NCI-H146 treated with DMSO at 0.1 percent for 48 hours (cell line): ENCODE measurements around the gene CLDN10.
"Not testable (repeated sequence)": the region's sequence is repeated elsewhere in the genome, so short reads cannot be mapped to it uniquely, and the experiment has no call there.

Source experiments
- DNase-seq: peaks from one replicate; lab custom pipeline; 2025; ENCODE audit not compliant: unreplicated experiment; lab: John Stamatoyannopoulos, UW

Gene CLDN10, protein sequence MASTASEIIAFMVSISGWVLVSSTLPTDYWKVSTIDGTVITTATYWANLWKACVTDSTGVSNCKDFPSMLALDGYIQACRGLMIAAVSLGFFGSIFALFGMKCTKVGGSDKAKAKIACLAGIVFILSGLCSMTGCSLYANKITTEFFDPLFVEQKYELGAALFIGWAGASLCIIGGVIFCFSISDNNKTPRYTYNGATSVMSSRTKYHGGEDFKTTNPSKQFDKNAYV

DNA sequence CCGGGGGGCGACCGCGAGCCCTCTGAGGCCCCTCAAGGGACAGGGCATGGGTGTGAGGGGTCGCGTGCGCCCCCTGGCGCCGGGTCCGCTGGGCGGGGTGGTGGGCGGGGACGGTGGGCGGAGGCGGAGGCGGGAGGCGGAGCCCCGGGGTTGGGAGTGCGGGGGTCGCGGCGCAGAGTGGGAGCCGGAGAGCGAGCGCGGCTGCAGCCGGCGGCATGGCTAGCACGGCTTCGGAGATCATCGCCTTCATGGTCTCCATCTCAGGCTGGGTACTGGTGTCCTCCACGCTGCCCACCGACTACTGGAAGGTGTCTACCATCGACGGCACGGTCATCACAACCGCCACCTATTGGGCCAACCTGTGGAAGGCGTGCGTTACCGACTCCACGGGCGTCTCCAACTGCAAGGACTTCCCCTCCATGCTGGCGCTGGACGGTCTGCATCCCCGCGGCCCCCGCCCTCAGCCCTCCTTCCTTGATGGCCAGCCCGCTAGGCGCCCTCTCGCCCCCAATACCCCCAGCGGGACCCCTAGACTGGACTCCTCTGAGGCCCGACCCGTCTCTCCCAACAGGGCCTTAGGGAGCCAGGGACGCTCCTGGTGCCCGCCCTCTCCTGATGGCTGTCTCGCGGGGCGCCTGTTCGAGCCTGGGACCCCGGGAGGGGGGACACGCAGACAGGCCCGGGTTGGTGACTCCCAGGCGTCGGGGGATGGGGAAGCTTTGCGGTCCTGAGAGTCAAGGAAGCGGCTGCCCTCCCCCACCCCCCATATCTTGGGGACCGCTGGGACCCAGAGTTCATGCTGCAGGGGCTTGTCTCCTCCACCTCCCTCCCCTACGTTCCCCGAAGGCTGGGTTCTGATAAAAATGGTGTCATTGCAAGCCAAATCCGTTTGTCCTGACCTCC lies at the start of gene CLDN10:
Gene CLDN10 (plus strand): TSS at position 182 of the 903 bp plus-strand sequence. CDS start 34 bp downstream, at position 216.
- peak; percentile 16 for DNase-seq

DNA sequence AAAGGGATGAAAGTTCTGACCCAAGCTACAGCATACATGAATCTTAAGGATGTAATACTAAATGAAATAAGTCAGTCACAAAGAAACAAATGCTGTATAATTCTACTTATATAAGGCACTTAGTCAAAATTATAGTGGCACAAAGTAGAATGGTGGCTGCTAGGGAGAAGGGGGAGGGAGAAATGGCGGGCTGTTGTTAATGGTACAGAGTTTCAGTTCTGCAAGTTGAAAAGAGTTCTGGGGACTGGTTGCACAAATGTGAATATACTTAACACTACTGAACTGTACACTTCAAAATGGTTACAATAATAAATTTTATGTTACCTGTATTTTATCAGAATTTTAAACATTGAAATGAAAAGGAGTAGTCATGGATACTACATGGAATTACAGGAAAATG lies 48.9 kb upstream of the CLDN10 start:
- no peak for DNase-seq

DNA sequence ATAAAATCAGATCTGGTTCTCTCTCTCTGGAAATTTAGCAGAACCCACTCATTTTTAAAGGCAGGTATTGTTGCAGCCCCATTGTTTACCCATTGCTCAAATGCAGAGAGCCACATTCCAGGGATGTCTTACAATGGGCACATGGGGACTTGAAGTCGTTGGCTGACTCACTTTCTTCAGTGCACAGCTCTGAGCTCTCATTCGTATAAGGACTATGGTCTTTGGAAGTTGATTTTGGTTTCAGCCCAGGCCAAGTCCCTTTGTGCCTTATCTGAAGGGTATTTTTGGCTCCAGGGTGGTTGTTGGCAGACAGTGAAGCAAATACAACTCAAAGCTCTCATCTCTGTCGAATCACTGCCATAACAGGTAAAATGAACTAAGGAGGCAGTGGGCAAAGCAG lies 47.3 kb upstream of the CLDN10 start:
- DNase-seq = no peak

DNA sequence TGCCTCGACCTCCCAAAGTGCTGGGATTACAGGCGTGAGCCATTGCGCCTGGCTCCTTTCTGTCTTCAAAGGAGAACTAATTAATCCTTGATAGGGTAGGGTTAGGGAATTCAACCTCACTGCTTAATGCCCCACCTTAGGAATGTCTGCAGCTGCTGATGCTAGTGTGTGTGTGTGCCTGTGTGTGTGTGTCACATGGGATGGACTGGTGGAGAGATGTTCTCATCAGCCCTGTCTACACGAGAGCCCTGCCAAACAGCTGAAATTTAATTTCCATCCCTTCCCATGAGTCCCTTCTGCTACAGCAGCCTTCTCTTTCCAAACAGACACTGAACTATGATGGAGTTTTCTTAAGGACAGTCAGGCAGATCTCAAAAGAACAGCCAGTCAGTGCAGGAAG lies 46.5 kb upstream of the CLDN10 start:
- DNase-seq = no peak

DNA sequence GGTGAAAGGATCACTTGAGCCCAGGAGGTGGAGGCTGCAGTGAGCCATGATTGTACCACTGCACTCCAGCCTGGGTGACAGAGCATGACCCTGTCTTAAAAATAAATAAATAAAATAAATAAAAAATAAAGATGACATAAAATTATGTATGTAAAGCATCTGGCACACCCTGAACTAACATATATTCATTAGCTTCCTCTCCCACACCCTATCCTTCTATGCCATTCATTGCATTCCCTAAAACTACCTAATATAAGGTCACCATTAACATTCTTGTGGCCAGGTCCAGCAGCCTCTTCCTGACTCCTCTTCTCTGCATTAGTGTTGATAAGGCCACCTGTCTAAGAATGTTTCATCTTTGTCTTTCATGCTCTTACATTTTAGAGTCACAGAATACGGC lies 44.5 kb upstream of the CLDN10 start:
- DNase-seq = no peak

DNA sequence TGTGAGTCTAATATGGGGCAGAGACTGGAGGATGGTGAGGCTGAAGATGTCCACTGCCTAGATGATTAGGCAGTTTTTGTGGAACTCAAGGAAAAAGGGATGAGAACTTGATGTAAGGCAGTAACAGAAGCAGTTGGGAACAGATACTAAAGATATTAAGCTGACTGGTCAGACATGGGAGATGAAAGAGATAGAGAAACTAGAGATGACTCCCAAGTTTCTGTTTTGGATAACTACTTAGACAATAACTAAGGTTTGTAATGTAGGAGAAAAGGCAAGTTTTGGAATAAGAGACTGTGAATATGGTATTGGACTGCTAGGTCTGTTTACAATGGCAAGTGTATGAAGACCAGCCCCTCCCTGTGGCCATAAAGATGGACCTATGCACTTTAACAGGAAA lies 43.5 kb upstream of the CLDN10 start:
- no peak for DNase-seq

DNA sequence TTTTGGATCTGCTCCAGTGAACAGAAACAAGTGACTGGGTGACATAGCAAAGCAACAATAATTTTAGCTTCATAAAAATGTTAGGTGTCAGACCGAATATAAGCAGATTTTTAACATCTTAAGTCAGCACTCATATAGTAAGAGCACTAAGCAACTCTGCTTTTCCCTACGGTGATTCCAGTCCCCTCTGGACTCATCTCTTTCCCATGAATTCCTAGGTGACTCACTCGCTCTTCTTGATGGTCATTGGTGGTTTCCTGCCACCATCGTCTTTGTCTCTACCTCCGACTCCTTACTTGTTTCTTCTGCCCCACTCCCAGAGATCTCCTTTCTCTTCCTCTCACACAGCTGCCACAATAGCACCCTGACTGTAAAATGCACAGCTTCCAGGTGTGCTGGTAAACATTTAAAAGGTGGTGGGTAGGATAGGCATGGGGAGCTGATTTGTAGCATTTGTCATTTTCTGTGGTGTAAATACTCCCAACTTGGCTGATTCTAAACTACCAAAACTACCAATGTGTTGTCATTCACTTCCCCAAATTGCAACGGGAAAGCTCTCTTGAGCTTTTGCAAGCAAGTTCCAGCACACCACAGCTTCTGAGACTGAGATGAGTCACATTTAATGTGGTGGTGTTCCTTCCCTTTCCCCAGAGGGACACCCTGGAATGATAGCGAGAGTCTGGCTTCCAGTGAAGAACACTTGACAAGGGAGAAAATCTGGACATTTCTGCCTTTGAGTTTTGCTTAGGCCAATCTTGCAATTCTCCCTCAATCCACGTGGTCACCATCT lies 42.8 kb upstream of the CLDN10 start:
- DNase-seq = no peak

DNA sequence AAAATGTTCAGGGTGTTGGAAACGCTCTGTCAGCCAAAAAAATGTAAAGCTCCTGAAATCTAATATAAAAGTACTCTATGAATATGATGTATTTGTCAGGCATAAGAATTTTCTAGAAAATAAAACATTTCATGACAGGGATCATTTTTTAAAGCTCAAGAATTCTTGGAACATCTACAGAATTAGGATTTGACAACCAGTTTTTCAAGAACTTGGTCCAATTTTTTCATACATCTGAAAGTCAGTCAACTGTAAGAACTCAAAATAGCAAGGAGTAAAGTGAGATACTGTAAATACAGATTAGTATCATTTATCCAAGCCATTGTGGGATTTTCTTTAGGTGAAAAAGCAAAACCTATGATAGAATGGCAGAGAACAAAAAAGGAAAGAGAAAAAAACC lies 41.6 kb upstream of the CLDN10 start:
- DNase-seq = no peak

DNA sequence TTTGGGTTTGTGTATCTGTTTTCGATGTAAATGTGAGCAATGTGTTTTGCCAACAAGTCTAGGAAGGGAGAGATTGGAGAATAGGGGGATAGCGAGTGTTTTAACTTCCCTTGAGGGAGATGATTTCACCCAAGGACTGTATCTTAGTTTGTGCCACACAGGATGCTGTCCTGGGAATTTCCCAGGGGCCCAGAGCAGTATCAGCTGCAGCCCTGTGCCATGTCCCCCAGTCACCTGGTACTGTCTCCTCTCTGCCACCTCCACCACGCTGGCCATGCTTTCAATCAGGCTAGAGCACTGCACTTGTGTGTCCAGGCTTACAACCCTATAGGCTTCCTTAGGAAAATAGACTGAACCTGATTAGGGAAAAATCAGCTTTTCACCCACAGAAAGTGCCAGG lies 40.1 kb upstream of the CLDN10 start:
- no peak for DNase-seq

DNA sequence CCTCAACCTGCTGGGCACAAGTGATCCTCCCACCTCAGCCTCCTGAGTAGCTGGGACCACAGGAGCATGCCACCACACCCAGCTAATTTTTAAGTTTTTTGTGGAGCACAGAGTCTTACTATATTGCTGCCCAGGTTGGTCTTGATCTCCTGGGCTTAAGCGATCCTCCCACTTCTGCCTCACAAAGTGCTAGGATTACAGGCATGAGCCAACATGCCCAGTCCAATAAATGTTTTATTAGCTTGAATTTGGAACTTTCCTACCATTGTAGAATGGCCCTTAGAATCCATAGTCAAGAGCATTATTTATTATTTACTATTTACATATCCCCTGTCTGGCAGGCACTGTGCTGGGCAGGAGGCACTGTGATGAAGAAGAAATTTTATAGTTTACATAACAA lies 39.6 kb upstream of the CLDN10 start:
- no peak for DNase-seq

DNA sequence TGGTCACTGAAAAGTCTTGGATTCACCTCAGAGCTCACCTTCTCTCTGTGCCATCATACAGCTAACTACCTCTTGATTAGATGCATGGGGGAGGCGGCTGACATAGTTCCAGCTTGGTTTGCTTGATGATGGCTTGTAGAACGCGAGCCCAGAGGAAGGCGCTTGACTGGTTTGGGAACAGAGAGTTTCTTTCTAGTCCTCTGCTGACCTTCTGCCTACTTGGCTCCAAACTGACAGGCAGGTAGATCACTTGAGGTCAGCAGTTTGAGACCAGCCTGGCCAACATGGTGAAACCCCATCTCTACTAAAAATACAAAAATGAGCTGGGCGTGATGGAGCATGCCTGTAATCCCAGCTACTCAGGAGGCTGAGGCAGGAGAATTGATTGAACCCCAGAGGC lies 36.9 kb upstream of the CLDN10 start:
- DNase-seq = not testable (repeated sequence)

DNA sequence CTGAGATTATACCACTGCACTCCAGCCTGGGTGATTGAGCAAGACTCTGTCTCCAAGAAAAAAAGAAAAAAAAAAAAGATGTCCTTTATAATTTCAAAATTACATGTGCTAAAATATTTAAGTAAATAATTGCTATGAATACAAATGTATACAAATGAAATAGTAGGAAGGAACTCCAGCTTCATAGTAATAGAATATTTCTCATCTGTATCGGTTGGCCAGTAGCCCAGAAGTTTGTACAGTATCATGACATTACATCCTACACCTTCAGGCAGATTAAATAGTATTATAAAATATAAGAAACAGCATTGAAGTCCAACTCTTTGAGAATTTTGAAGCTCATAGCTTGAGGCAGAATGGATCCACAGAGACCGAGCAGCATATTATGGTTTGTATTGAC lies 36.5 kb upstream of the CLDN10 start:
- DNase-seq = no peak

DNA sequence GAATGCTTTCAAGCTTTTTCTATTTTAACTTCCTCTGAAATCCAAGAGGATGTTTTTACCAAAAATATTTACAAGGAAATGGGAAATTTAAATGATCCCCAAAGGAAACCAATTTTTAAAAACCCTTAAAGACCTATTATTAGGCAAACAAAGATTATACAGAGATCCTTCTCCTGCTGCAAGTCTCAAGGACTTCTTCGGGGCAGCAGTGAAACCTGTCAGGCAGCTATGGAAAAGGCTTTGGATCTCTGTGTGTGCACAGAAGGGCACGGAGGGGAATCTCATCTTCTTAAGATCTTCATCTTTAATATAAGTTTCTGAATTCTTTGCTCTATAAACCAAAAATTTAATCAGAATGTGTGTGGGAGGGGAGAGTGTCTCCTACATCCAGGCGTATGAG lies 36.0 kb upstream of the CLDN10 start:
- DNase-seq = no peak

DNA sequence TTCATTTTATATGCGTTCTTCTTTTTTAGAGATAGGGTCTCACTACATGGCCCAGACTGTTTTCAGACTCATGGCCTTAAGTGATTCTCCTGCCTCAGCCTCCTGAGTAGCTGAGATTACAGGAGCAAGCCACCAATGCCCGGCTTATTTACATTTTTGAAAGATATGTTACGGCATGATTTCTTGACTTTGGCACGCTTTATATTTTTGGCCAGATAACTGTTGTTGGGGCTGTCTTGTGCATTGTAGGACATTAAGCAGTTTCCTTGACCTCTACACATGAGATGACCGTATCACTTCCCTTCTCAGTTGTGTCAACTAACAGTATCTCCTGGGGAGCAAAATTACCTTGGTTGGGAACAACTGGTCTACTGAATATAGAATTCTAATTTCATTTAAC lies 28.9 kb upstream of the CLDN10 start:
- no peak for DNase-seq

DNA sequence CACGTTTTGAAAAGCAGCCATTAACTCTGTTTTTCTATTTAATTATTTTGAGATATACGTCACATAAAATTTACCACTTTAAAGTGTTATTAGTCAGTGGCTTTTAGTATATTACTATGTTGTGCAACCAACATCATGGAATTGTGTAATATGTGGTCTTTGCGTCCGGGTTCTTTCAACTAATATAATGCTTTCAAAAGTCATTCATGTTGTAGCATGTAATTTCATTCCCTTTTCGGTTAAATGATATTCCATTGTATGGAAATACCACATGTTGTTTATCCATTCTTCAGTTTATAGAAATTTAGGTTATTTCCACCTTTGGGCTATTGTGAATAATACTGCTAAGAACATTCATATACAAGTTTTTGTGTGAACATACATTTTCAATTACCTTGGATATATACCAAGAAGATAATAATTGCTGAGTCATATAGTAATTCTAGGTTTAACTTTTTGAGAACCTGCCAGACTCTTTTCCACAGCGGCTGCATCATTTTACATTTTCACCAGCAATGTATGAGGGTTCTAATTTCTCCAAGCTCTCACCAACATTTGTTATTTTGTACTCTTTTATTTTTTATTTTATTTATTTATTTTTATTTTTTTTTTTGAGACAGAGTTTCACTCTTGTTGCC lies 28.1 kb upstream of the CLDN10 start:
- no peak for DNase-seq

DNA sequence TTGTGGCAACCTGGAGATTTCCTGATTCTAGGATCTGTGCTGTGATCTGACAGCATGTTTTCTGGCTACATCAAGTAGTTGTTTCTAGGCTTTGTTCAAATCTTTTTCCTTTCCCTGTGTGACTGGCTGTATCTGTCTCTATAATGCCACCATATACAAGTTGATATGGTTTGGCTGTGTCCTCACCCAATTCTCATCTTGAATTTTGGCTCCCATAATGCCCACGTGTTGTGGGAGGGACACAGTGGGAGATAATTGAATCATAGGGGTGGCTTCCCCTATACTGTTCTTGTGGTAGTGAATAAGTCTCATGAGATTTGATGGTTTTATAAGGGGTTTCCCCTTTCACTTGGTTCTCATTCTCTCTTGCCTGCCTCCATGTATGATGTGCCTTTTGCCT lies 24.6 kb upstream of the CLDN10 start:
- no peak for DNase-seq

DNA sequence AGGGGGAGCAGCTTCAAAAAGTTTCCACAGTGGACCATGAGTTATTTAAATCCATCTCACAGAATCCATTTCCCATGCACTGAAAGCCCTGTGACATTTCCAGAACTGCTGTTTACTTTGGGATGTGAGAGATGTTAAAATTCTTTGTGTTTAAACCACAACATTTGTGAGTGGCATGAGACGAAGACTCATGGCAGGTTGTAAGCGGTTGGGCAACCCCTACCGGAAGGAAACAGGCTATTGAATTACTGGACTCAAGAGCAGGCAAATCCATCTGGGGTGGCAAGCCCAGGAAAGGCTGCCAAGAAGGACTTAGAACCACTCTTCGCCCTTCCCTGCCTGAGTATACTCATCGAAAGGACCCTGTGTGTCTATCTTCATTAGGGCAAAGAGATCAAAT lies 22.3 kb upstream of the CLDN10 start:
- DNase-seq = no peak

DNA sequence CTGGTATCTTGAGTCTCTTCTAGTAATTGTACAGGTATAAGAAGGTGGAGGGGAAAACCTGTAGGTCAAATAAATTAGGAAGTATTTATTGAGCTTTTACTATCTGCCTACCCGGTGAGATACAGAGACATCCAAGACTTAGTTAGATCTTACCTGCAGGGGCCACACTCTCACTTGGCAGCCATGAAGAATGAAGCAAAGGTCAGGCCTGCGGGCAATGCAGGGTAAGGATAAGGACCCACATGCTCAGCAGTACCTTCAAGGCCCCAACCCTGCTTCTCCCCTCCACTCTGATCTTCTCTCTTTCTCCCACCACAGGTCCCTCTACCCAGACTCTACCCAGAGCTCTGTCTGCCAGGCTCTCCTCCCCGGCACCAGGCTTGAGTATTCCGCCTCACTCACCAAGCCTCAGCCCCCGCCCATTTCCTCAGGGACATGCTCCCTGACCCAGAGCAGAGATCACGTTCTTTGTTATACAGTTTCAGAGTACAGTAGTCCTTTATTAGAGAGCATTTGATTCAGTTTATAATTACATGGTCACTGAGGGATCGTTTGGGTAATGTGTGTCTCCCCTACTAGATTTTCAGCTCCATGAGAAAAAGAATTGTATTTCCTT lies 18.9 kb upstream of the CLDN10 start:
- DNase-seq = no peak

DNA sequence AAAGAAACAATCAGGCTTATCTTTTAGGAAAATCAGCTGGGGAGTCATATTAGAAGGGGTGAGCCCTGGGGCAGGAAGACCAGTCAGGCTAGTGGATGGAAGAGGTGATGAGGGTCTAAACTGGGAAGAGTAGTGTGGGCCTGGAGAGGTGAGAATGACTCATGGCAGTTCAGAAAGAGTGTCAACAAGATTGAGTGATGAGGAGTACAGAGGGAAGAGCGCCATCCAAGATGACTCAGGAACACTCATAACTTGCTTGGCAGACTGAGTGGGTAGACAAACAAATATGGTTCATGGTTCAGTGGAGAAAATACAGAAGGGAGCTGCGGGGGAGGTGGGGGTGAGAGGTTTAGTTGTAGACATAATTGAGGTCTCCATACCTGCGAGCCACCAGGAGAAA lies 17.3 kb upstream of the CLDN10 start:
- DNase-seq = peak; percentile 19

DNA sequence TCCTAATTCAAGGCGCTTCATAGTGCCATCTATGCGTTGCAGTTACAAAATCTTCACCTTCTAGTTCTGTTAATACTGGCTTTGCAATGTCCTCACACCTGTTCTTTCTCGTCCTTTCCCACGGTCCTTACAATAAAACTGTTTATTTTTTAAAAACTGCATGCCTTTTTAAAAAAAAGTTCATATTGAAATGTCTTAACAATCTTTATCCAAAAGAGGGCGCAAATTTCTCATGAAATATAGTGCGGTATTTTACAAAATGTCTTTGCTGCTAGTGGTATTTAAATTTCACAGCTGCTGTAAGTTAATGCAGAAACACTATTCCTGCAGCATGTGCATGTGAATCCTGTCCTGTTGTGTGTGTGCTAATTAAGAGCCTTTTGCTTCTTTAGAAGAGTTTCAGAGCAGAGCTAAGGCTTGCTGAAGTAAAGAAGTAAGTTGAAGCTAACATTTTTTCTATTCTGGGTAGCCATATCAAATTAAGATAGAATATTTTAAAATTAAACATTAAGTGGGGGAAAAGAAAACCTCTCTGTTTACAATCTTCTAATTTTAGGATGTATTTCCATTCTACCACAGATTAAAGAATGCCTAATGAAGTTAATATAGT lies 15.8 kb upstream of the CLDN10 start:
- DNase-seq = peak; percentile 36
